Upper lobe of right lung (tissue), 1 donor: ENCODE measurements around the gene NONO. TPM values are rescaled to one million over a fixed set of nuclear protein-coding genes. Genes with fewer than 3 reads are reported as not detected.

Experiments
- ATAC-seq: fragments of 200-7000 bp; cut with Tn5 transposase; one replicate; pipeline ENCODE4 v1.9.1; 2020; ENCODE audit warnings: mild to moderate bottlenecking, moderate library complexity
- DNase-seq: peaks from one replicate; pipeline ENCODE4 v3.0.0-alpha.2; 2020
- H3K27ac ChIP-seq: fragments of 200-600 bp; one replicate; pipeline ENCODE4 v1.8.0; 2022
- H3K27me3 ChIP-seq: fragments of 200-600 bp; one replicate; pipeline ENCODE4 v1.8.0; 2022; ENCODE audit warnings: mild to moderate bottlenecking
- H3K36me3 ChIP-seq: fragments of 200-600 bp; one replicate; pipeline ENCODE4 v1.8.0; 2022
- H3K4me1 ChIP-seq: fragments of 200-600 bp; one replicate; pipeline ENCODE4 v1.8.0; 2022
- H3K4me3 ChIP-seq: fragments of 200-600 bp; one replicate; pipeline ENCODE4 v1.8.0; 2022; ENCODE audit warnings: mild to moderate bottlenecking
- H3K9me3 ChIP-seq: fragments of 200-600 bp; one replicate; pipeline ENCODE4 v1.8.0; 2022
- intact Hi-C: fragments of 100-400 bp; cut with DNase I; formaldehyde crosslinking; loops from one replicate; pipeline ENCODE4 v1.11.0; 2022
- total RNA-seq: library from RNA; stranded (reverse); fragmentation: NEBNext Ultra II Directional; extraction: Animal tissue kit (Norgen Biotek cat#: 25700); gene quantifications from one replicate; pipeline ENCODE4 v1.2.1, GENCODE V29; 2021
- TF ChIP-seq, protein P1 (sequence below): fragments of 200-600 bp; IDR thresholded peaks from one replicate; pipeline ENCODE4 v1.8.0; 2022; ENCODE audit warnings: antibody characterized with exemption
- donor health status: DM: no; HTN: yes; CAD: no; lungs with severe emphysema.

The NONO gene
- total RNA-seq, 1 donor from 2014 or later, result 208 TPM

DNA sequence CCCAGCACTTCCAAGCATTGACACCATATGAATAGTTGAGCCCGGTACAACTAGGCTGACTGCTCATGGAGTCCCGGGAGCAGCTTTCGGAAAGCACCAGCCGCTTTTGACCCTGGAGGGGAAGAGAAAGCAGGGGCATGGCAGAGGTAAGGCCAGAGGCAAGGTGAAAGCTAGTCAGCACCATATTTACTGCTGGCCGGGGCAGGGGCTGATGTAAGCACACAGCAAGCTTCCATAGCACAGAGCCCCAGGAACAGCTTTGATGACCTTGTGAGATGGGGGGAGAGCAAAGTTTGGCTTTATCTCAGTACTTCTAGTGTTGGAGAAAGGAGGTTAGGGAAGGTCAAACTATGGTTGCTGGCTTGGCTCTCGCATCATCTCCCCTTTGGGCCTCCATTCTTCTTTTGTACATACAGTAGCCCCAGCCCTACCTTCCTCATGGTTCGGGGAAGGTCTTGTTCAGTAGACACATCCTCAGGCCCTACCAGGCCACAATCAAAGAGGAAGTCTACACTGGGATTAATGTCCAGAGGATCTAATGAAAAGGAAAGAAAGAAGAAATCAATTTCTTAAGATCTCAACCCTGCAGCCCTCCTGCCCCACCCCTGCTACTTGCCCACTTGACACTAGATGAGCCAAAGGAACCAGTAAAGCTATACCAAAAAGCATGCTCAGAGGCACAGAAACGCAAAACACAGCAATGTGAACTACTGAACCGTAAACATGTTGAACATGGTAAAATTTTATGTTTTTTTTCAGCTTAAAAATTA is 38.9 kb upstream of the NONO start:
- H3K4me1 ChIP-seq, result no peaks in the 10 kb centered on the region
- peaks cover 9% of the 10 kb centered on the region for H3K36me3 ChIP-seq
- DNase-seq (no peak), ATAC-seq (no peak)
- no peak overlapping the region for H3K4me3 ChIP-seq
- intact Hi-C loops, result no loop called here
- H3K9me3 ChIP-seq, result no peaks in the 10 kb centered on the region
- no peaks in the 10 kb centered on the region for H3K27me3 ChIP-seq
- TF ChIP-seq, protein P1, sequence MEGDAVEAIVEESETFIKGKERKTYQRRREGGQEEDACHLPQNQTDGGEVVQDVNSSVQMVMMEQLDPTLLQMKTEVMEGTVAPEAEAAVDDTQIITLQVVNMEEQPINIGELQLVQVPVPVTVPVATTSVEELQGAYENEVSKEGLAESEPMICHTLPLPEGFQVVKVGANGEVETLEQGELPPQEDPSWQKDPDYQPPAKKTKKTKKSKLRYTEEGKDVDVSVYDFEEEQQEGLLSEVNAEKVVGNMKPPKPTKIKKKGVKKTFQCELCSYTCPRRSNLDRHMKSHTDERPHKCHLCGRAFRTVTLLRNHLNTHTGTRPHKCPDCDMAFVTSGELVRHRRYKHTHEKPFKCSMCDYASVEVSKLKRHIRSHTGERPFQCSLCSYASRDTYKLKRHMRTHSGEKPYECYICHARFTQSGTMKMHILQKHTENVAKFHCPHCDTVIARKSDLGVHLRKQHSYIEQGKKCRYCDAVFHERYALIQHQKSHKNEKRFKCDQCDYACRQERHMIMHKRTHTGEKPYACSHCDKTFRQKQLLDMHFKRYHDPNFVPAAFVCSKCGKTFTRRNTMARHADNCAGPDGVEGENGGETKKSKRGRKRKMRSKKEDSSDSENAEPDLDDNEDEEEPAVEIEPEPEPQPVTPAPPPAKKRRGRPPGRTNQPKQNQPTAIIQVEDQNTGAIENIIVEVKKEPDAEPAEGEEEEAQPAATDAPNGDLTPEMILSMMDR, result no peak
- H3K27ac ChIP-seq, result no peak overlapping the region

DNA sequence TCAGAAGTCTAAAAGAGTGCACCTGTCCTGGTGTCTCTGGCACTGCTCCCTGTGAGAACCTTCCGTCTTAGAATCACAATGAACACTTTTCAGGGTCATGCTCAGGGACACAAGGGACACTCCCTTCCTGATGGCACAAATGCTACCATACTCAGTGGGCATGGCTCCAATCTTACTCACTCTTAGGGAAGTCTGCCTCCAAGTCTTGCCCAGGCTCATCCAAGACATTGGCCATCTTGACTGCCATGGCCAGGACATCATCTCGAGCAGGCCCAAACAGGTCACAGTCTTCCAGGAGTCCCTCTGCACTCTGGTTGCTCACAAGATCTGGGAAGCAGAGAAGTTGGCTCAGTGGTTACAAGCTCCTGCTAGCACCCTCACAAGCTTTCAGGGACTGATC is 38.3 kb upstream of the NONO start:
- no peaks in the 10 kb centered on the region for H3K4me1 ChIP-seq
- no peaks in the 10 kb centered on the region for H3K9me3 ChIP-seq
- intact Hi-C loops, result no loop called here
- H3K4me3 ChIP-seq, result no peak overlapping the region
- DNase-seq (no peak), ATAC-seq (no peak)
- H3K36me3 ChIP-seq, result peaks cover 9% of the 10 kb centered on the region
- H3K27me3 ChIP-seq, result no peaks in the 10 kb centered on the region
- TF ChIP-seq, protein P1, result no peak
- H3K27ac ChIP-seq, result no peak overlapping the region

DNA sequence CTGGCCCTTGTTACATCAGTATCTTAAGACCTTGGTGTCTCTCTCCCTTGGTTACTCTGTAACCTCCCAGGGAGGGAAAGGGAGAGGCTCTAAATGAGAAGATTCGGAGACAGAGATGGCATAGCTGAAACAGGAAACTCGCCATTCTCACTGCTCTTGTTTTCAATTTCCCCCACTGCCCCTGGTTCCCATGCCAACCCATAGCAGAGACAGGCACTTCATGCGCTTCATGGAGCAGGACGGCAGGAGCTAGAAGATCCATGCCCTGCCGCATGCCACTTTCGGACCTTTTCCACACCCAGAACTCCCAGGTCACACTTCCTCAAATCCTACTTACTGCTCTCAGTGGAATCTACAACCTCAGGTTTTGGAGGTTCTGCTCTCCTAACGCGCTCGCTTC is 32.6 kb upstream of the NONO start:
- intact Hi-C loops, result no loop called here
- Histone ChIP-seq H3K4me3 (no peak overlapping the region), H3K9me3 (no peaks in the 10 kb centered on the region), H3K27me3 (no peaks in the 10 kb centered on the region), H3K4me1 (no peaks in the 10 kb centered on the region), H3K36me3 (peaks cover 5% of the 10 kb centered on the region), H3K27ac (no peak overlapping the region)
- DNase-seq, result no peak
- ATAC-seq, result no peak
- TF ChIP-seq, protein P1, result no peak

DNA sequence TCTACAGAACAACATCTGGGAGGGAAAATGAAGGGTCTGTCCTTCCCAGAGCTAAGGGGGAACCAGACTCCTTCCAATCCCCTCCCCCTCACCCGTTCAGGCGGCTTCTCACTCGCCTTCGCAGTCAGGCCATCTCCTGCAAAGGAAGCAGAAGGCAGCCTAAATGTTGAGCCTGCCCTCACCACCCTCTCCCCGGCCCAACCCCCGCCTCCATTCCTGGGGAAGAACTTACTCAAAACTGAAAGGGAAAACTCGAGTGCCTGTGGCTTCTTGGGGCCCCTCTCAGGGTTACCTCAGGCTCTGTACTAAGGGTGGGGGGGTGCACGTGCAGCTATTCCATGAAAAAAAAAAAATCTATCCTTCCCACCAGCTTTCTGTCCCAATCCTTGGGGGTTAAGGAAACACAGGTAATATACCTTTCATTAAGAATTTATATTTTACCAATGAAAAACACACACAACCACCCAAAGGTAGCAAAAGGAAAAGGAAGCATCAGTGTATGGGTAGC is 31.9 kb upstream of the NONO start:
- TF ChIP-seq, protein P1, result no peak
- Histone ChIP-seq H3K27me3 (no peaks in the 10 kb centered on the region), H3K36me3 (peaks cover 5% of the 10 kb centered on the region), H3K4me3 (no peak overlapping the region), H3K27ac (no peak overlapping the region), H3K9me3 (no peaks in the 10 kb centered on the region), H3K4me1 (no peaks in the 10 kb centered on the region)
- ATAC-seq (no peak), DNase-seq (no peak)
- intact Hi-C loops, result no loop called here

DNA sequence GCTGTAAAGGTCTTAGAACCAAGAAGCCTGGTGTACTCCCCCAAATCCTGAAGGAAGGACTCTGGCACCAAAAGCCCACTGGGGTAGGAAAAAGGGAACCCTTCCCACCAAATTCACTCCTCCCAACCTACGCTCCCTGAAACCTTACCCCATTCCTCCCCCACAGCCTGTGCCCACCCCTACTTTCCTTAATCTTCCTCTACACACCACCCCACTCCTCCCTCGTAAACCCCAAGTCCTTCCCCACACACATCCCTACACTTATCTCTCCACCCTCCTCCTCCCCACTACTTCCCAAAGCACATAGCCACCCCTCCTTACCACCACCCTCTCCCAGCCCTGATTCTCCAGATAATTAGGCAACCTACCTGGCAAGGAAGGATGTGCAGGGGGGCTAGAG is 31.2 kb upstream of the NONO start:
- H3K4me3 ChIP-seq, result no peak overlapping the region
- TF ChIP-seq, protein P1, result no peak
- no peaks in the 10 kb centered on the region for H3K4me1 ChIP-seq
- no peak for DNase-seq
- intact Hi-C loops, result no loop called here
- H3K27ac ChIP-seq, result no peak overlapping the region
- H3K27me3 ChIP-seq, result no peaks in the 10 kb centered on the region
- H3K36me3 ChIP-seq, result peaks cover under 1% of the 10 kb centered on the region
- no peak for ATAC-seq
- H3K9me3 ChIP-seq, result no peaks in the 10 kb centered on the region
